PC-9 (cell line): ENCODE data around the gene GLT8D2.

Experiments used
- EZH2 ChIP-seq: fragments of 200-600 bp; sonication (generic); IDR thresholded peaks from 2 replicates; pipeline ENCODE4 v1.8.0; 2017; ENCODE audit warnings: antibody characterized with exemption, low read depth
- TF ChIP-seq, protein P1 (sequence below): fragments of 200-600 bp; sonication (generic); conservative IDR thresholded peaks from 2 replicates; pipeline ENCODE4 v1.6.1; 2017; ENCODE audit warnings: mixed run types, antibody characterized with exemption, mild to moderate bottlenecking, moderate library complexity

GRCh38 chr12:104072099-104072498 lies 22.1 kb upstream of the GLT8D2 start:
- TF ChIP-seq, protein P1, sequence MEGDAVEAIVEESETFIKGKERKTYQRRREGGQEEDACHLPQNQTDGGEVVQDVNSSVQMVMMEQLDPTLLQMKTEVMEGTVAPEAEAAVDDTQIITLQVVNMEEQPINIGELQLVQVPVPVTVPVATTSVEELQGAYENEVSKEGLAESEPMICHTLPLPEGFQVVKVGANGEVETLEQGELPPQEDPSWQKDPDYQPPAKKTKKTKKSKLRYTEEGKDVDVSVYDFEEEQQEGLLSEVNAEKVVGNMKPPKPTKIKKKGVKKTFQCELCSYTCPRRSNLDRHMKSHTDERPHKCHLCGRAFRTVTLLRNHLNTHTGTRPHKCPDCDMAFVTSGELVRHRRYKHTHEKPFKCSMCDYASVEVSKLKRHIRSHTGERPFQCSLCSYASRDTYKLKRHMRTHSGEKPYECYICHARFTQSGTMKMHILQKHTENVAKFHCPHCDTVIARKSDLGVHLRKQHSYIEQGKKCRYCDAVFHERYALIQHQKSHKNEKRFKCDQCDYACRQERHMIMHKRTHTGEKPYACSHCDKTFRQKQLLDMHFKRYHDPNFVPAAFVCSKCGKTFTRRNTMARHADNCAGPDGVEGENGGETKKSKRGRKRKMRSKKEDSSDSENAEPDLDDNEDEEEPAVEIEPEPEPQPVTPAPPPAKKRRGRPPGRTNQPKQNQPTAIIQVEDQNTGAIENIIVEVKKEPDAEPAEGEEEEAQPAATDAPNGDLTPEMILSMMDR = no peak
- TF ChIP-seq EZH2 = no peak
